Nephron (organoid): ENCODE measurements around the gene IGFBP4.

Source experiments
- H3K27ac Mint-ChIP-seq, 3 experiments: 2 replicates each; pipeline ENCODE4 v1.8.0; 2020; ENCODE audit warnings: mixed read lengths in 3 of 3, mild to moderate bottlenecking in 2 of 3, moderate library complexity in 1 of 3
- H3K27me3 Mint-ChIP-seq: 2 replicates; pipeline ENCODE4 v1.8.0; 2021; ENCODE audit warnings: low read depth, mild to moderate bottlenecking, moderate library complexity, mixed read lengths
- H3K36me3 Mint-ChIP-seq: 2 replicates; pipeline ENCODE4 v1.8.0; 2020; ENCODE audit warnings: low read depth, mixed read lengths
- H3K4me1 Mint-ChIP-seq: 2 replicates; pipeline ENCODE4 v1.8.0; 2020; ENCODE audit warnings: mixed read lengths
- H3K4me3 Mint-ChIP-seq, 3 experiments: 2 replicates each; pipeline ENCODE4 v1.8.0; 2020; ENCODE audit warnings: mild to moderate bottlenecking in 3 of 3, mixed read lengths in 3 of 3, moderate library complexity in 2 of 3
- H3K9me3 Mint-ChIP-seq: 2 replicates; pipeline ENCODE4 v1.8.0; 2020; ENCODE audit warnings: mixed read lengths
- TF ChIP-seq, protein P1 (sequence below), 3 experiments: fragments of 200-600 bp; sonication (generic); IDR thresholded peaks; one replicate each; pipeline ENCODE4 v1.5.0; 2021; ENCODE audit warnings: antibody characterized with exemption in 3 of 3; ENCODE audit not compliant: unreplicated experiment in 3 of 3

The IGFBP4 gene

DNA sequence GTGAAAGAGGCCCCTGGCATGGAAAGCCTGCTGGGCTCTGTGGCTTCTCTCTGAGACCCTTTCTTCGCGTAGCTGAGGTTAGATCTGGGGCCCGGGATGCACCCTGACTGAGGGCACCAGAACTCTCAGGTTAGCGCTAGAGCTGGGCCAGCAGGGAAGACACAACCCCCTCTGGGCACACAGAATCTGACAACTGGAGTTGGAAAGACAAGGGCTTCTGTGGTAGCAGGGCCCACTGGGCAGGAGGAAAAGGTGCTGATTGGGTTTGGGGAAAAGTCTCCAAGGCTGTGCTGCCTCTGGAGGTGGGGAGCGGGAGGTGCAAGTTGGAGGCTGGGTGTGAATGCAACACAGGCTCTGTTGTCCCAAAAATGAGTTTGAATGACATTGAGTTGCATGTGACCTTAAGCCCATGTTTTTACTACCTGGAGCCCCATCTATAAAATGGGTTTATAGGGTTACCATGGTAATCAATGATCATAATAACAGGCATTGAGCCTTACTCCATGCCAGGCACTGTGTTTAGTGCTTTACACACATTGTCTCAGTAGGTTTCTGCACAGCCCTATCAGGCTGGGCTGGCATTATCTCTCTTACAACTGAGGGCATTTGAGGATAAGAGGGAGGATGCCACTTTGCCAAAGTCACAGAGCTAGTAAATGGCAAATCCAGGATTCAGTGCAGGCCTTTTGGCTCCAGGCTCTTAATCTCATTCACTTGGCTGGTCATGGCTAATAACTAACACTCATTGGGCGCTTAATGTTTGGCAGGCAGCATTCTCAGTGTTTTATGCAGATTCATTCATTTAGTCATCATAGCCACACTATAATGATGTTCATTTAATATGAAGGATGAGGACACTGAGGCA lies 9.5 kb upstream of the IGFBP4 start:
- Mint-ChIP-seq H3K27ac (peak overlapping the region; percentile 85 to 87 (median 86)), H3K4me3 (no peak overlapping the region), H3K9me3 (no peaks in the 10 kb centered on the region), H3K36me3 (no peaks in the 10 kb centered on the region), H3K4me1 (peaks cover 24% of the 10 kb centered on the region), H3K27me3 (no peaks in the 10 kb centered on the region)
- TF ChIP-seq, protein P1, sequence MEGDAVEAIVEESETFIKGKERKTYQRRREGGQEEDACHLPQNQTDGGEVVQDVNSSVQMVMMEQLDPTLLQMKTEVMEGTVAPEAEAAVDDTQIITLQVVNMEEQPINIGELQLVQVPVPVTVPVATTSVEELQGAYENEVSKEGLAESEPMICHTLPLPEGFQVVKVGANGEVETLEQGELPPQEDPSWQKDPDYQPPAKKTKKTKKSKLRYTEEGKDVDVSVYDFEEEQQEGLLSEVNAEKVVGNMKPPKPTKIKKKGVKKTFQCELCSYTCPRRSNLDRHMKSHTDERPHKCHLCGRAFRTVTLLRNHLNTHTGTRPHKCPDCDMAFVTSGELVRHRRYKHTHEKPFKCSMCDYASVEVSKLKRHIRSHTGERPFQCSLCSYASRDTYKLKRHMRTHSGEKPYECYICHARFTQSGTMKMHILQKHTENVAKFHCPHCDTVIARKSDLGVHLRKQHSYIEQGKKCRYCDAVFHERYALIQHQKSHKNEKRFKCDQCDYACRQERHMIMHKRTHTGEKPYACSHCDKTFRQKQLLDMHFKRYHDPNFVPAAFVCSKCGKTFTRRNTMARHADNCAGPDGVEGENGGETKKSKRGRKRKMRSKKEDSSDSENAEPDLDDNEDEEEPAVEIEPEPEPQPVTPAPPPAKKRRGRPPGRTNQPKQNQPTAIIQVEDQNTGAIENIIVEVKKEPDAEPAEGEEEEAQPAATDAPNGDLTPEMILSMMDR (IDR thresholded peaks at IDR 0.05; ENCODE audit: unreplicated experiment in 3 of 3) = peak; percentile 33 to 43 (median 42)

DNA sequence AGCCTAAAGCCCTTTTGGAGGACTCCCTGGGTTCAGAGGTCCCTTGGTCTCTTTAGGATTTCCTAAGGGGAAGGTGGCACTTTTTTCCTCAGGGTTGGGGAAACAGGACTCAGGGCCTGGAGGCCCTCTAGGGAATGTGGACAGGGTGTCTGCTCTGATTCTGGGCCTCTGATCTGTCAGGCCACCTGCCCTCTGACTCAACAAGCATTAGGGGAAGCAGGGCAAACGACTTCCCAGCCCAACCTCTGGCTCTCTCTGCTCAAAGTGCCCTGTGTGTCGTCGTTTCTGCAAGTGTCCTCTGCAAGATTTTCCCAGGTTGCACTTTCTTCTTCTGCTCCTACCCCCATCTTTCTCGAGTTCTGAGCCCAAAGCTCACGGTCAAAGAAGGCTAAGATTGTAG lies 6.6 kb upstream of the IGFBP4 start:
- peak overlapping the region in 1 of 3 experiments; percentile 18 for H3K27ac Mint-ChIP-seq
- H3K36me3 Mint-ChIP-seq = no peaks in the 10 kb centered on the region
- TF ChIP-seq, protein P1 (IDR thresholded peaks at IDR 0.05; ENCODE audit: unreplicated experiment in 3 of 3) = no peak
- no peak overlapping the region for H3K4me3 Mint-ChIP-seq
- peaks cover 28% of the 10 kb centered on the region for H3K4me1 Mint-ChIP-seq
- no peaks in the 10 kb centered on the region for H3K9me3 Mint-ChIP-seq
- H3K27me3 Mint-ChIP-seq = no peaks in the 10 kb centered on the region

DNA sequence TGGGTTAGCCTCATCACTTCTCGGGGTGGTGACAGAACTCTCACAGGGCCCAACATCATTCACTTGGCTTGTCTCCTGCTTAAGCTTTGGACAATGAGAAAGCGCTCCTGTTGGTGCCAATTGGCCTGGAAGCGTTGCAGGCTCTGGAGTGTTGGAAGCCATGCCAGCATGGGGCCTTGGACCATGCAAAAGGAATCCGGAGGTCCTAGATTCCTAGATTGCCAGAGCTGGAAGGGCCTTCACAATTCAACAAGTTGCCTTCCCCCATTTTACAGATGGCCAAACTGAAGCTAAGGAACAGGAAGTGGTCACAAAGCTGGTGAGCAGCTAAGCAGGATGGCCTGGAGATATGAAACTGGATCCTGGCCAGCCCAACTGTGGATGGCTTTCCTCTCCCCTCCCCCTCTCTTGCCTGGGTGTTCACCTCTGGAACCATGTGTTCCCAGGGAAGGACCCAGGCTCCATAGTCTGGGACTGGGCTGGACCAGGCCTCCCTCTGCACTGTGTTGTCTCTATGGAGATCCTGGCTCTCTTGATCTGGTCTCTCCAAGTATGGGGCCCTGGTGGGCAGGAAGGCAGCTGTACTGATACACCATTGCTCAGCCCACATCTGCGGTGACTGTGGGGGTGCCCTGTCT lies 6.0 kb upstream of the IGFBP4 start:
- no peak overlapping the region for H3K4me3 Mint-ChIP-seq
- peaks cover under 1% of the 10 kb centered on the region for H3K27me3 Mint-ChIP-seq

DNA sequence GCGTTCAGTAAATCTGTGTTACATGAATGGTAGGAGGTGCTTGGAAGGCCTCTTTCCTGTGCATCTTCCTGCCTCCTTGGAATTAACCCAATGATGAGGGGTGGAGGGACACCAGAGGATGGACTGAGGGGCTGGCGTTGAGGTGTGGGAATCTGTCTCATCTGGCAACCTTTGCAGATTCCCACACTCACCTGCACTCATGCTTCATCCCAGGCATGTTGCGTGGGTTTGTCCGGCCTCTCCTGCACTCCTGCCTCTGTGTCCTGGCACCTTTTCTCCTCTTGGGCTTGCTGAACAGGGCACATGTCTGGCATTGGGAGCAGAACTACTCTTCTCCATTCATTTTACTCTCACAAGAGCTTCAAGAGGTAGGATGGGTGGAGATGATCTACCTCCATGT lies 3.1 kb upstream of the IGFBP4 start:
- no peaks in the 10 kb centered on the region for H3K9me3 Mint-ChIP-seq
- no peaks in the 10 kb centered on the region for H3K36me3 Mint-ChIP-seq
- H3K4me1 Mint-ChIP-seq = peaks cover 21% of the 10 kb centered on the region
- peak overlapping the region in 1 of 3 experiments; percentile 59 for H3K4me3 Mint-ChIP-seq
- H3K27me3 Mint-ChIP-seq = peaks cover 4% of the 10 kb centered on the region
- TF ChIP-seq, protein P1 (IDR thresholded peaks at IDR 0.05; ENCODE audit: unreplicated experiment in 3 of 3) = no peak
- peak overlapping the region in 1 of 3 experiments; percentile 1 for H3K27ac Mint-ChIP-seq

More for the DNA sequence above, 6.0 kb upstream of the IGFBP4 start:
- Mint-ChIP-seq H3K36me3 (no peaks in the 10 kb centered on the region), H3K4me1 (peaks cover 25% of the 10 kb centered on the region), H3K9me3 (no peaks in the 10 kb centered on the region), H3K27ac (peak overlapping the region in 1 of 3 experiments; percentile 59)
- TF ChIP-seq, protein P1 (IDR thresholded peaks at IDR 0.05; ENCODE audit: unreplicated experiment in 3 of 3) = no peak

DNA sequence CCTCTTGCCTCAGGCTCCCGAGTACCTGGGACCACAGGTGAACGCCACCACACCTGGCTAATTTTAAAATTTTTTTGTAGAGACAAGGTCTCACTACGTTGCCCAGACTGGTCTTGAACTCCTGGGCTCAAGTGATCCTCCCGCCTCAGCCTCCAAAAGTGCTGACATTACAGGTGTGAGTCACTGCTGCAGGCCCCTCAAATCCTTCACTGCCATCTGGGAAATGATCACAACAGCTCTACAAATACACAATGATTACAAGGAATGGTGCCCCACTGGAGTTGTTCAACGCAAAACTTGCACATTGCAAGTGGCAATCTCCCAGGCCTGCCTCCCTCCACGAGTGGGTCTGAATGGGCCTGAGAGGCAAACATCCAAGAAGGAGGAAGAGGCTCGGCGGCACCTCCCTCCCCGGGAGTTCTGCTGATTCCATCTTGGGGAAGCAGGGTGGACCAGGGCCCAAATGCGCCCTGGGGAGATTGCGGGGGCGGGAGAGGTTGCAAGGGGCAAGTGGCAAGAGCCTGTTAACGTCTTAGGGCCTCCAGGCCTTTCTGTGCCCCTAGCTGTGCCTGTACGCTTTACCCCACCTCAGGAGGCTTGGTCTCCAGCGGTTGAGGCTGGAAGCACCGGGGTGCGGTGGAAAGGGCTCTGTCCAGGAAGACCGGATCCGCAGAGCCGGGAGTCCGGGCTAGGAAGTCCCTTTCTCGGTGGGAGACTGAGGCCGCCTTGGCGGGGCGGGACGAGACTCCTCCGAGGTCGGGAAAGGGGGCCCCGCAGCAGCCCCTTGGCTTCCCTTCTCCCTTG lies 656 bp upstream of the IGFBP4 start:
- H3K27ac Mint-ChIP-seq = peak overlapping the region; percentile 67 to 78 (median 71)
- peaks cover 4% of the 10 kb centered on the region for H3K27me3 Mint-ChIP-seq
- TF ChIP-seq, protein P1 (IDR thresholded peaks at IDR 0.05; ENCODE audit: unreplicated experiment in 3 of 3) = no peak
- peaks cover 35% of the 10 kb centered on the region for H3K4me1 Mint-ChIP-seq
- H3K4me3 Mint-ChIP-seq = peak overlapping the region; percentile 72 to 85 (median 78)
- H3K9me3 Mint-ChIP-seq = no peaks in the 10 kb centered on the region
- H3K36me3 Mint-ChIP-seq = no peaks in the 10 kb centered on the region
